Bronchus fibroblast of lung (primary cell): ENCODE measurements around the gene TGIF2LX. TPM values are rescaled to one million over a fixed set of nuclear protein-coding genes. Genes with fewer than 3 reads are reported as not detected.

Source experiments
- total RNA-seq: library from RNA; depleted of rRNA; stranded (reverse); fragments of >200 nt; gene quantifications from 2 replicates; pipeline ENCODE4 v1.2.3, GENCODE V29; 2015

TGIF2LX gene
- total RNA-seq: not detected in 2 replicates

GRCh38 chrX:89921665-89922064, at the start of gene TGIF2LX:
TSS of gene TGIF2LX (plus strand) at chrX:89921908. CDS start at chrX:89922086, 178 bp downstream.

